Measurements from ENCODE around the gene ANKK1.

DNA sequence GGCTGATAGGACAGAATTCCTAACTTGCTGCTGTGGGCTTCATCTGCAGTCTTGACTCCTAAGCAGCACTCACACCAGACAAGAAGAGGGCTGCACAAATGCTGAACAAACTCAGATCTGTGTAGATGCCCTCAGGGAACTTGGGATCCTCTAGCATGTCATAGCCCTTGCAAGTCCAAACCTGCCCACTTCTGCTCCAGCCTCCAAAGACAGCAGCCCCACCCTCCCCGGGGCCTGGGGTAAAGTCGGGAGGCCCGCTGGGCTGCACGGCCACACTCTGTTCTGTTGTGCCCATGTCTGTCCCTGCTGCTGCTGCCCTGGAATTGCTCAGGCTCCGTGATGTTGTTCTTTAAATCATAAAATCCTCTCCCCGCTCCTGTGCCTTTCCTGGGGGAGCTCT lies 59.4 kb downstream of the ANKK1 start:
- TF ChIP-seq EP300 (IDR thresholded peaks at IDR 0.05; ENCODE audit: borderline replicate concordance in 1 of 2, control insufficient read depth in 1 of 2, low read depth in 2 of 2, low read length in 2 of 2) (no peak), POLR2AphosphoS2 (IDR thresholded peaks at IDR 0.05; ENCODE audit: low read depth, low read length) (no peak), TCF7 (IDR thresholded peaks at IDR 0.05; ENCODE audit: borderline replicate concordance) (no peak), CHD4 (IDR thresholded peaks at IDR 0.05) (no peak), NRF1 (conservative IDR thresholded peaks at IDR 0.05; ENCODE audit: low read depth, low read length) (no peak), RFX5 (IDR thresholded peaks at IDR 0.05; ENCODE audit: low read depth, low read length) (no peak), HDAC6 (IDR thresholded peaks at IDR 0.05; ENCODE audit: unreplicated experiment) (no peak), GATAD2B (conservative IDR thresholded peaks at IDR 0.05; ENCODE audit: low read depth) (no peak), SIN3A (IDR thresholded peaks at IDR 0.05; ENCODE audit: low read depth, low read length) (no peak), KDM1A (IDR thresholded peaks at IDR 0.05; ENCODE audit: borderline replicate concordance) (no peak), EGR1 (IDR thresholded peaks at IDR 0.05; ENCODE audit: borderline replicate concordance in 1 of 2, low read depth in 2 of 2, low read length in 2 of 2) (no peak), POLR2AphosphoS5 (IDR thresholded peaks at IDR 0.05; ENCODE audit: low read length) (no peak)
- TF ChIP-seq, protein P1, sequence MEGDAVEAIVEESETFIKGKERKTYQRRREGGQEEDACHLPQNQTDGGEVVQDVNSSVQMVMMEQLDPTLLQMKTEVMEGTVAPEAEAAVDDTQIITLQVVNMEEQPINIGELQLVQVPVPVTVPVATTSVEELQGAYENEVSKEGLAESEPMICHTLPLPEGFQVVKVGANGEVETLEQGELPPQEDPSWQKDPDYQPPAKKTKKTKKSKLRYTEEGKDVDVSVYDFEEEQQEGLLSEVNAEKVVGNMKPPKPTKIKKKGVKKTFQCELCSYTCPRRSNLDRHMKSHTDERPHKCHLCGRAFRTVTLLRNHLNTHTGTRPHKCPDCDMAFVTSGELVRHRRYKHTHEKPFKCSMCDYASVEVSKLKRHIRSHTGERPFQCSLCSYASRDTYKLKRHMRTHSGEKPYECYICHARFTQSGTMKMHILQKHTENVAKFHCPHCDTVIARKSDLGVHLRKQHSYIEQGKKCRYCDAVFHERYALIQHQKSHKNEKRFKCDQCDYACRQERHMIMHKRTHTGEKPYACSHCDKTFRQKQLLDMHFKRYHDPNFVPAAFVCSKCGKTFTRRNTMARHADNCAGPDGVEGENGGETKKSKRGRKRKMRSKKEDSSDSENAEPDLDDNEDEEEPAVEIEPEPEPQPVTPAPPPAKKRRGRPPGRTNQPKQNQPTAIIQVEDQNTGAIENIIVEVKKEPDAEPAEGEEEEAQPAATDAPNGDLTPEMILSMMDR (IDR thresholded peaks at IDR 0.05 in 2 of 3, conservative IDR thresholded peaks at IDR 0.05 in 1 of 3; ENCODE audit: control insufficient read depth in 2 of 3, extremely low read depth in 1 of 3, insufficient read depth in 1 of 3, low read depth in 3 of 3, low read length in 3 of 3): no peak

Data from GM12878 (cell line).